ENCODE data around the gene CDHR3.

DNA sequence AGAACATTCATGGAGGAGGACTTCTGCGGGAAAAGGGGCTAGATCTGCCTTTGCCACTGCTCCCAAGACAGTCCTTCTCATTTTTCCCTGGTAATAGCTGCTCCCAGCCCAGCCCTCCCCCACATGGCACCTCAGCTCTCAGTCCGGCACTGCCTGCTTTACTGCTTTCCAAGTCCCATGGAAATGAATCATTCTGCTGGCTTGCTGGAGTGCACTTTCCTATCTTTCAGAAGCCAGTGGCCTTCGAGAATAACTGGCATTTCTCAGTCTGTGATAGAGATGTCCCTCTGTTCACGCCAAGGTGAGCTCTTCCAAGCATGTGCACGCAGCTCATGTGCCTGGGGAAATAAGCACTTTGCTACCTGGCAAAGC lies 87.7 kb downstream of the CDHR3 start:
- TF ChIP-seq, protein P1, sequence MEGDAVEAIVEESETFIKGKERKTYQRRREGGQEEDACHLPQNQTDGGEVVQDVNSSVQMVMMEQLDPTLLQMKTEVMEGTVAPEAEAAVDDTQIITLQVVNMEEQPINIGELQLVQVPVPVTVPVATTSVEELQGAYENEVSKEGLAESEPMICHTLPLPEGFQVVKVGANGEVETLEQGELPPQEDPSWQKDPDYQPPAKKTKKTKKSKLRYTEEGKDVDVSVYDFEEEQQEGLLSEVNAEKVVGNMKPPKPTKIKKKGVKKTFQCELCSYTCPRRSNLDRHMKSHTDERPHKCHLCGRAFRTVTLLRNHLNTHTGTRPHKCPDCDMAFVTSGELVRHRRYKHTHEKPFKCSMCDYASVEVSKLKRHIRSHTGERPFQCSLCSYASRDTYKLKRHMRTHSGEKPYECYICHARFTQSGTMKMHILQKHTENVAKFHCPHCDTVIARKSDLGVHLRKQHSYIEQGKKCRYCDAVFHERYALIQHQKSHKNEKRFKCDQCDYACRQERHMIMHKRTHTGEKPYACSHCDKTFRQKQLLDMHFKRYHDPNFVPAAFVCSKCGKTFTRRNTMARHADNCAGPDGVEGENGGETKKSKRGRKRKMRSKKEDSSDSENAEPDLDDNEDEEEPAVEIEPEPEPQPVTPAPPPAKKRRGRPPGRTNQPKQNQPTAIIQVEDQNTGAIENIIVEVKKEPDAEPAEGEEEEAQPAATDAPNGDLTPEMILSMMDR (IDR thresholded peaks at IDR 0.05), result no peak
- TF ChIP-seq POLR2A (IDR thresholded peaks at IDR 0.05), result no peak
